HEK293 (cell line): ENCODE data around the gene ARHGEF37.

Experiments
- CTCF ChIA-PET: fragments of 350-600 bp; formaldehyde crosslinking; extraction: SDS; loops from one replicate; lab custom pipeline; 2021; ENCODE audit warnings: antibody characterized with exemption; lab: Yijun Ruan, JAX
- POLR2A ChIA-PET: fragments of 300-600 bp; formaldehyde crosslinking; extraction: SDS; loops from one replicate; lab custom pipeline; 2020; ENCODE audit warnings: antibody characterized with exemption, inconsistent platforms; lab: Yijun Ruan, JAX
- H3K27ac ChIP-seq: fragments of 200-500 bp; sonication (Bioruptor generic); 2 replicates; pipeline ENCODE4 v1.5.1; 2014; ENCODE audit warnings: low read depth, low read length, control low read depth, inconsistent platforms; ENCODE audit errors: extremely low read depth
- H3K36me3 ChIP-seq, 2 experiments: fragments of 200-500 bp in 1 of 2; sonication (Bioruptor generic) in 1 of 2; 1 replicate in 1 of 2; 2 replicates in 1 of 2; pipeline ENCODE4 v1.5.1; 2014 to 2017; ENCODE audit warnings: inconsistent platforms in 2 of 2, low read length in 2 of 2; ENCODE audit not compliant: control insufficient read depth in 2 of 2, insufficient read depth in 1 of 2
- H3K4me1 ChIP-seq: fragments of 200-500 bp; sonication (Bioruptor generic); 2 replicates; pipeline ENCODE4 v1.5.1; 2014; ENCODE audit warnings: mild to moderate bottlenecking, low read length, inconsistent platforms; ENCODE audit not compliant: control insufficient read depth, insufficient read depth
- H3K4me3 ChIP-seq: 2 replicates; pipeline ENCODE4 v1.5.1; 2011; ENCODE audit warnings: low read depth, mild to moderate bottlenecking, control low read depth, low read length, moderate library complexity
- H3K9me3 ChIP-seq: fragments of 200-500 bp; sonication (Bioruptor generic); 2 replicates; pipeline ENCODE4 v1.5.1; 2014; ENCODE audit warnings: low read depth, low read length, inconsistent platforms; ENCODE audit not compliant: control insufficient read depth, insufficient read depth
- ATF2 ChIP-seq: fragments of 450-650 bp; formaldehyde crosslinking; IDR thresholded peaks from 2 replicates; pipeline ENCODE4 v1.5.1; 2016; ENCODE audit warnings: missing biosample characterization, missing genetic modification characterization, low read depth
- OVOL3 ChIP-seq: fragments of 450-650 bp; formaldehyde crosslinking; IDR thresholded peaks from 2 replicates; pipeline ENCODE4 v1.5.1; 2016; ENCODE audit warnings: missing biosample characterization, missing genetic modification characterization
- RBAK ChIP-seq: fragments of 450-650 bp; formaldehyde crosslinking; IDR thresholded peaks from 2 replicates; pipeline ENCODE4 v1.5.1; 2016; ENCODE audit warnings: missing biosample characterization, missing genetic modification characterization
- SALL2 ChIP-seq: fragments of 450-650 bp; formaldehyde crosslinking; IDR thresholded peaks from 2 replicates; pipeline ENCODE4 v1.5.0; 2017; ENCODE audit warnings: missing biosample characterization, mild to moderate bottlenecking, missing genetic modification characterization, borderline replicate concordance
- SETDB1 ChIP-seq: IDR thresholded peaks from one replicate; pipeline ENCODE4 v1.6.1; 2017; ENCODE audit warnings: mild to moderate bottlenecking, low read length, moderate library complexity, mixed read lengths; ENCODE audit not compliant: insufficient read length
- TRIM28 ChIP-seq: IDR thresholded peaks from 2 replicates; pipeline ENCODE4 v1.6.1; 2011; ENCODE audit warnings: low read length, control low read depth, borderline replicate concordance
- YY2 ChIP-seq: fragments of 450-650 bp; formaldehyde crosslinking; IDR thresholded peaks from 2 replicates; pipeline ENCODE4 v1.5.1; 2016; ENCODE audit warnings: missing biosample characterization, missing genetic modification characterization
- ZEB2 ChIP-seq: fragments of 450-650 bp; formaldehyde crosslinking; IDR thresholded peaks from 2 replicates; pipeline ENCODE4 v1.5.1; 2016; ENCODE audit warnings: missing biosample characterization, missing genetic modification characterization
- ZNF114 ChIP-seq: fragments of 450-650 bp; formaldehyde crosslinking; IDR thresholded peaks from 2 replicates; pipeline ENCODE4 v1.5.0; 2017; ENCODE audit warnings: missing biosample characterization, missing genetic modification characterization
- ZNF155 ChIP-seq: fragments of 450-650 bp; formaldehyde crosslinking; IDR thresholded peaks from 2 replicates; pipeline ENCODE4 v1.5.1; 2016; ENCODE audit warnings: missing biosample characterization, missing genetic modification characterization
- ZNF169 ChIP-seq: fragments of 450-650 bp; formaldehyde crosslinking; IDR thresholded peaks from 2 replicates; pipeline ENCODE4 v1.5.1; 2016; ENCODE audit warnings: missing biosample characterization, missing genetic modification characterization
- ZNF239 ChIP-seq: fragments of 450-650 bp; formaldehyde crosslinking; IDR thresholded peaks from 2 replicates; pipeline ENCODE4 v1.5.1; 2016; ENCODE audit warnings: missing biosample characterization, missing genetic modification characterization
- ZNF274 ChIP-seq, 2 experiments: fragments of 200-500 bp in 1 of 2; fragments of 450-650 bp in 1 of 2; sonication (Bioruptor generic) in 1 of 2; formaldehyde crosslinking in 1 of 2; IDR thresholded peaks; 2 replicates each; pipeline versions ENCODE4 v1.5.1 to v1.6.1; 2014 to 2016; ENCODE audit warnings: borderline replicate concordance in 1 of 2, inconsistent platforms in 1 of 2, low read length in 1 of 2, missing biosample characterization in 1 of 2, missing genetic modification characterization in 1 of 2
- ZNF623 ChIP-seq: fragments of 450-650 bp; formaldehyde crosslinking; IDR thresholded peaks from 2 replicates; pipeline ENCODE4 v1.5.1; 2016; ENCODE audit warnings: missing biosample characterization, missing genetic modification characterization
- ZNF645 ChIP-seq: fragments of 450-650 bp; formaldehyde crosslinking; IDR thresholded peaks from 2 replicates; pipeline ENCODE4; 2016; ENCODE audit warnings: missing biosample characterization, missing genetic modification characterization
- ZNF664 ChIP-seq: fragments of 450-650 bp; formaldehyde crosslinking; IDR thresholded peaks from 2 replicates; pipeline ENCODE4 v1.5.1; 2016; ENCODE audit warnings: missing biosample characterization, missing genetic modification characterization
- ZNF677 ChIP-seq: fragments of 450-650 bp; IDR thresholded peaks from 2 replicates; pipeline ENCODE4 v1.5.0; 2018; ENCODE audit warnings: missing biosample characterization, mild to moderate bottlenecking, missing genetic modification characterization, moderate library complexity
- TF ChIP-seq, protein P1 (sequence below): fragments of 450-650 bp; formaldehyde crosslinking; IDR thresholded peaks from 2 replicates; pipeline ENCODE4 v1.5.1; 2016; ENCODE audit warnings: missing biosample characterization, missing genetic modification characterization
- TF ChIP-seq, protein P2 (sequence below): fragments of 450-650 bp; formaldehyde crosslinking; IDR thresholded peaks from 2 replicates; pipeline ENCODE4 v1.5.1; 2016; ENCODE audit warnings: missing biosample characterization, missing genetic modification characterization
- TF ChIP-seq, protein P3 (sequence below): fragments of 450-650 bp; formaldehyde crosslinking; IDR thresholded peaks from 2 replicates; pipeline ENCODE4 v1.5.1; 2016; ENCODE audit warnings: missing biosample characterization, missing genetic modification characterization

Gene ARHGEF37

GRCh38 chr5:149608936-149609545 lies 27.7 kb downstream of the ARHGEF37 start (continued):
- no peak for TF ChIP-seq ATF2 (tag by site-specific recombination)
- no peak for TF ChIP-seq ZNF623 (tag by site-specific recombination)
- TF ChIP-seq, protein P1, sequence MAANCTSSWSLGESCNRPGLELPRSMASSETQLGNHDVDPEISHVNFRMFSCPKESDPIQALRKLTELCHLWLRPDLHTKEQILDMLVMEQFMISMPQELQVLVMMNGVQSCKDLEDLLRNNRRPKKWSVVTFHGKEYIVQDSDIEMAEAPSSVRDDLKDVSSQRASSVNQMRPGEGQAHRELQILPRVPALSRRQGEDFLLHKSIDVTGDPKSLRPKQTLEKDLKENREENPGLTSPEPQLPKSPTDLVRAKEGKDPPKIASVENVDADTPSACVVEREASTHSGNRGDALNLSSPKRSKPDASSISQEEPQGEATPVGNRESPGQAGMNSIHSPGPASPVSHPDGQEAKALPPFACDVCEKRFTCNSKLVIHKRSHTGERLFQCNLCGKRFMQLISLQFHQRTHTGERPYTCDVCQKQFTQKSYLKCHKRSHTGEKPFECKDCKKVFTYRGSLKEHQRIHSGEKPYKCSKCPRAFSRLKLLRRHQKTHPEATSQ (tag by site-specific recombination), result no peak
- no peak for TF ChIP-seq TRIM28
- no peak for TF ChIP-seq ZNF239 (tag by site-specific recombination)

DNA sequence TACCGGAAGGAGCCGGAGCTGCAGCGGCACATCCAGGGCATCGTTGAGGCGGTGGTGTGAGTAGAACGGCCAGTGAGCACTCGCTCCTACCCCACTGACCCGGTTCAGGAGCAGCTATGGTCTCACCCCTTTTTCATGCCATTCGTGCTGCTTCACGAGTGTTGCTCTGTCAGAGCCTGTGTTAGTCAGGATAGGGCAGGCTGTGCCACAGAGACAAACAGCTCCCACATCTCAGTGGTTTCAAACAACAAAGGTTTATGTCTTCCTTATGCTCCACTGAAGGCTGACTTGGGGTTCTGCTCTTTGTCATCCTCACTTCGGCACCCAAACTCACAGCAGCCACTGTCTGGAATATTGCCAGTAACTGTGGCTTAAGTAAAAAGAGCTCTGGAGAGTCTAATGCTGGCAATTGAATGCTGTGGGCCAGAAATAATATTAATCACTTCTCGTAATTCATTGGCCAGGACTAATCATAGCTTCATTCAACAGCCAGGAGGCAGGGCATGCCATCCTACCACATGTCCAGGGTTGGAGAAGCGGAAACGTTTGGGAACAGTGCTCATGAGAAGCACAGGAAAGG lies 28.4 kb downstream of the ARHGEF37 start:
- H3K27ac ChIP-seq, result no peak overlapping the region
- ChIA-PET CTCF (interaction anchor here (0.6 to 7.0 kb wide), 6 partner anchors 9 to 241 kb away, joined by 3 to 50 read pairs (median 4); no protein-coding TSS in a partner anchor), POLR2A (no interaction called here)
- peaks cover 0 to 16% of the 10 kb centered on the region in 2 experiments; a peak in 1 of 3 replicates for H3K36me3 ChIP-seq
- H3K9me3 ChIP-seq, result no peaks in the 10 kb centered on the region
- H3K4me1 ChIP-seq, result no peaks in the 10 kb centered on the region
- TF ChIP-seq SETDB1 (no peak), SALL2 (no peak), ZNF114 (no peak), OVOL3 (tag by site-specific recombination) (no peak), ZNF155 (tag by site-specific recombination) (no peak), ZNF664 (tag by site-specific recombination) (no peak), ZNF645 (tag by site-specific recombination) (no peak), YY2 (tag by site-specific recombination) (no peak), ZNF274 (IDR thresholded peaks at IDR 0.05; ENCODE audit: low read length) (no peak), ZNF274 (tag by site-specific recombination; IDR thresholded peaks at IDR 0.05; ENCODE audit: borderline replicate concordance) (no peak), RBAK (tag by site-specific recombination) (no peak), ZNF169 (tag by site-specific recombination) (no peak), ZNF677 (no peak), ZEB2 (tag by site-specific recombination) (no peak)
- TF ChIP-seq, protein P1 (tag by site-specific recombination), result no peak
- TF ChIP-seq, protein P2, sequence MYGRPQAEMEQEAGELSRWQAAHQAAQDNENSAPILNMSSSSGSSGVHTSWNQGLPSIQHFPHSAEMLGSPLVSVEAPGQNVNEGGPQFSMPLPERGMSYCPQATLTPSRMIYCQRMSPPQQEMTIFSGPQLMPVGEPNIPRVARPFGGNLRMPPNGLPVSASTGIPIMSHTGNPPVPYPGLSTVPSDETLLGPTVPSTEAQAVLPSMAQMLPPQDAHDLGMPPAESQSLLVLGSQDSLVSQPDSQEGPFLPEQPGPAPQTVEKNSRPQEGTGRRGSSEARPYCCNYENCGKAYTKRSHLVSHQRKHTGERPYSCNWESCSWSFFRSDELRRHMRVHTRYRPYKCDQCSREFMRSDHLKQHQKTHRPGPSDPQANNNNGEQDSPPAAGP (tag by site-specific recombination), result no peak
- TF ChIP-seq, protein P3, sequence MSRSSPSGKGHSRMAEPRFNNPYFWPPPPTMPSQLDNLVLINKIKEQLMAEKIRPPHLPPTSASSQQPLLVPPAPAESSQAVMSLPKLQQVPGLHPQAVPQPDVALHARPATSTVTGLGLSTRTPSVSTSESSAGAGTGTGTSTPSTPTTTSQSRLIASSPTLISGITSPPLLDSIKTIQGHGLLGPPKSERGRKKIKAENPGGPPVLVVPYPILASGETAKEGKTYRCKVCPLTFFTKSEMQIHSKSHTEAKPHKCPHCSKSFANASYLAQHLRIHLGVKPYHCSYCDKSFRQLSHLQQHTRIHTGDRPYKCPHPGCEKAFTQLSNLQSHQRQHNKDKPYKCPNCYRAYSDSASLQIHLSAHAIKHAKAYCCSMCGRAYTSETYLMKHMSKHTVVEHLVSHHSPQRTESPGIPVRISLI, result no peak
- H3K4me3 ChIP-seq, result no peak overlapping the region
